ENCODE results near the gene APBA1.
A peak's percentile ranks its signal among the peaks of the same experiment; 100 is the strongest.

The APBA1 gene

GRCh38 chr9:69655065-69655464 is 17.1 kb downstream of the APBA1 start:
- DNase-seq = no peak

GRCh38 chr9:69653261-69653660 is 18.9 kb downstream of the APBA1 start:
- DNase-seq = no peak

- DNase-seq = no peak
These were observed 22.5 kb downstream of the APBA1 start for GRCh38 chr9:69649566-69650250.

GRCh38 chr9:69647804-69648203 is 24.4 kb downstream of the APBA1 start:
- no peak for DNase-seq

- no peak for DNase-seq
These were observed 25.4 kb downstream of the APBA1 start for GRCh38 chr9:69646810-69647209.

GRCh38 chr9:69645488-69645887 is 26.7 kb downstream of the APBA1 start:
- peak; percentile 77 for DNase-seq

GRCh38 chr9:69643098-69643497 is 29.1 kb downstream of the APBA1 start:
- no peak for DNase-seq

- no peak for DNase-seq
These were observed 34.4 kb downstream of the APBA1 start for GRCh38 chr9:69637817-69638200.

GRCh38 chr9:69637193-69637816 is 34.9 kb downstream of the APBA1 start:
- DNase-seq = no peak

GRCh38 chr9:69633716-69634115 is 38.5 kb downstream of the APBA1 start:
- DNase-seq = no peak

GRCh38 chr9:69632768-69633167 is 39.4 kb downstream of the APBA1 start:
- no peak for DNase-seq

GRCh38 chr9:69627281-69627680 is 44.9 kb downstream of the APBA1 start:
- no peak for DNase-seq

GRCh38 chr9:69623276-69623675 is 48.9 kb downstream of the APBA1 start:
- DNase-seq = no peak

GRCh38 chr9:69622676-69623075 is 49.5 kb downstream of the APBA1 start:
- no peak for DNase-seq

GRCh38 chr9:69621730-69622460 is 50.3 kb downstream of the APBA1 start:
- no peak for DNase-seq

GRCh38 chr9:69620731-69621130 is 51.4 kb downstream of the APBA1 start:
- DNase-seq = no peak

GRCh38 chr9:69619233-69619632 is 52.9 kb downstream of the APBA1 start:
- no peak for DNase-seq

GRCh38 chr9:69617006-69617405 is 55.2 kb downstream of the APBA1 start:
- DNase-seq = no peak

- DNase-seq = no peak
These were observed 56.3 kb downstream of the APBA1 start for GRCh38 chr9:69615880-69616279.

GRCh38 chr9:69611221-69611620 is 61.0 kb downstream of the APBA1 start:
- DNase-seq = no peak

- DNase-seq = no peak
These were observed 63.0 kb downstream of the APBA1 start for GRCh38 chr9:69609156-69609555.

- DNase-seq = no peak
These were observed 66.1 kb downstream of the APBA1 start for GRCh38 chr9:69606089-69606488.

GRCh38 chr9:69605406-69605805 is 66.8 kb downstream of the APBA1 start:
- no peak for DNase-seq

- no peak for DNase-seq
These were observed 67.5 kb downstream of the APBA1 start for GRCh38 chr9:69604568-69605219.
